SK-N-SH treated with all-trans-retinoic acid at 6 μM for 48 hours (cell line): ENCODE results near the gene LYPLA2.

ENCODE experiments used
- BACH2 ChIP-seq: fragments of 250-450 bp; sonication (Bioruptor Pico); IDR thresholded peaks from 2 replicates; pipeline ENCODE4 v1.9.0; 2021; ENCODE audit warnings: mild to moderate bottlenecking, borderline replicate concordance
- CREB5 ChIP-seq: fragments of 250-450 bp; sonication (Bioruptor Pico); IDR thresholded peaks from 2 replicates; pipeline ENCODE4 v1.5.1; 2020; ENCODE audit warnings: low read depth, mild to moderate bottlenecking, moderate library complexity
- ISL1 ChIP-seq: fragments of 250-450 bp; sonication (Bioruptor Pico); IDR thresholded peaks from 2 replicates; pipeline ENCODE4 v2.1.2; 2022; ENCODE audit warnings: mild to moderate bottlenecking, moderate library complexity
- OSR1 ChIP-seq: fragments of 250-450 bp; sonication (Bioruptor Pico); IDR thresholded peaks from 2 replicates; pipeline ENCODE4 v1.8.0; 2022; ENCODE audit warnings: moderate library complexity, mild to moderate bottlenecking, inconsistent platforms
- RARB ChIP-seq: fragments of 250-450 bp; sonication (Bioruptor Pico); IDR thresholded peaks from 2 replicates; pipeline ENCODE4 v1.8.0; 2021; ENCODE audit warnings: mild to moderate bottlenecking, moderate library complexity
- ZFP30 ChIP-seq: fragments of 450-650 bp; formaldehyde crosslinking; IDR thresholded peaks from 2 replicates; pipeline ENCODE4 v1.5.0; 2022; ENCODE audit warnings: mild to moderate bottlenecking, moderate library complexity
- ZNF70 ChIP-seq: fragments of 450-650 bp; formaldehyde crosslinking; IDR thresholded peaks from 2 replicates; pipeline ENCODE4 v1.5.0; 2020; ENCODE audit warnings: mild to moderate bottlenecking, moderate library complexity
- TF ChIP-seq, protein P1 (sequence below): fragments of 250-450 bp; sonication (Bioruptor Pico); IDR thresholded peaks from 2 replicates; pipeline ENCODE4 v1.8.0; 2020; ENCODE audit warnings: mild to moderate bottlenecking, moderate library complexity, borderline replicate concordance

GRCh38 chr1:23810818-23811540 is 20.0 kb downstream of the LYPLA2 start:
- no peak for TF ChIP-seq CREB5
- no peak for TF ChIP-seq BACH2
- no peak for TF ChIP-seq ISL1 (CRISPR knock-in tag)
- TF ChIP-seq ZNF70 (CRISPR knock-in tag) = no peak
- no peak for TF ChIP-seq OSR1 (CRISPR knock-in tag)
- TF ChIP-seq, protein P1, sequence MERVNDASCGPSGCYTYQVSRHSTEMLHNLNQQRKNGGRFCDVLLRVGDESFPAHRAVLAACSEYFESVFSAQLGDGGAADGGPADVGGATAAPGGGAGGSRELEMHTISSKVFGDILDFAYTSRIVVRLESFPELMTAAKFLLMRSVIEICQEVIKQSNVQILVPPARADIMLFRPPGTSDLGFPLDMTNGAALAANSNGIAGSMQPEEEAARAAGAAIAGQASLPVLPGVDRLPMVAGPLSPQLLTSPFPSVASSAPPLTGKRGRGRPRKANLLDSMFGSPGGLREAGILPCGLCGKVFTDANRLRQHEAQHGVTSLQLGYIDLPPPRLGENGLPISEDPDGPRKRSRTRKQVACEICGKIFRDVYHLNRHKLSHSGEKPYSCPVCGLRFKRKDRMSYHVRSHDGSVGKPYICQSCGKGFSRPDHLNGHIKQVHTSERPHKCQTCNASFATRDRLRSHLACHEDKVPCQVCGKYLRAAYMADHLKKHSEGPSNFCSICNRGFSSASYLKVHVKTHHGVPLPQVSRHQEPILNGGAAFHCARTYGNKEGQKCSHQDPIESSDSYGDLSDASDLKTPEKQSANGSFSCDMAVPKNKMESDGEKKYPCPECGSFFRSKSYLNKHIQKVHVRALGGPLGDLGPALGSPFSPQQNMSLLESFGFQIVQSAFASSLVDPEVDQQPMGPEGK (CRISPR knock-in tag) = no peak
- TF ChIP-seq RARB (CRISPR knock-in tag) = no peak
- TF ChIP-seq ZFP30 (CRISPR knock-in tag) = no peak
